CD4-positive, alpha-beta T cell treated with Interleukin-6 at 100 ng/mL for 8 hours (primary cell): Measurements from ENCODE around the gene SNURF.
"Not testable (repeated sequence)": the region's sequence is repeated elsewhere in the genome, so short reads cannot be mapped to it uniquely, and the experiment has no call there.

Source experiments
- DNase-seq: peaks from one replicate; pipeline ENCODE4 v3.0.0-alpha.2; 2020; ENCODE audit warnings: mixed read lengths, low spot score

The SNURF gene

GRCh38 chr15:24971052-24971451 is 16.3 kb downstream of the SNURF start:
- no peak for DNase-seq

GRCh38 chr15:24971772-24972171 is 17.0 kb downstream of the SNURF start:
- no peak for DNase-seq

GRCh38 chr15:24972707-24973106 is 17.9 kb downstream of the SNURF start:
- DNase-seq, result not testable (repeated sequence)

DNA sequence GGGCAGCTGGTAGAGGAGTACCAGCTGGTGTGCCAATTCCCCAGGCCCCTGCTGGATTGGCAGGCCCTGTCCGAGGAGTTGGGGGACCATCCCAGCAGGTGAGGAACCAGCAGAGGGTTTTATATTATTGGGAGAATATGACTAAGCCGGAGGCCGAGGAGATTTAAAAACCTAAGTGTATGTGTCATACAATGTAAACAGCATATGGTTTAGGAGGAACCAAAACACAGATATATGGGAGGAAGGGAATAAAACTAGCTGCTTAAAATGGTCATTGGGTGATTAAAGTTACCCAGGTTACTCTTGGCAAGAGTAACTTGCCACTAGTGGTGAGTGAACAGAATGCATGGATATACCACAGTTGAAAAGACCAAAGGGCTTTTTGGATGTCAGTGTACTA is 22.1 kb downstream of the SNURF start:
- no peak for DNase-seq

- no peak for DNase-seq
Observed at GRCh38 chr15:24977686-24978085, 22.9 kb downstream of the SNURF start.

DNA sequence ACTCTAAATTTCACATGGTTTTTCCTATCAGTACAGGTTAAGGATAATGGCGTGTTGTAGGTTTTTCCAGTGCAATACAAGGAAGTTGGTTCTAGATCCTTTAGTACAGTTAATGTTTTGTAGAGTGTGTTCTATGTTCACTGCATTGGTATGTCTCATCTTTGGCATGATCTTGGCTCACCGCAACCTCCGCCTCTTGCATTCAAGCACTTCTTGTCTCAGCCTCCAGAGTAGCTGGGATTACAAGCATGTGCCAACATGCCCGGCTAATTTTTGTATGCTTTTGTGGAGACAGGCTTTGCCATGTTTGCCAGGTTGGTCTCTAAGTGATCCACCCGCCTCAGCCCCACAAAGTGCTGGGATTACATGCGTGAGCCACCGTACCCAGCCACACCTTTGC is 30.4 kb downstream of the SNURF start:
- DNase-seq, result no peak

DNA sequence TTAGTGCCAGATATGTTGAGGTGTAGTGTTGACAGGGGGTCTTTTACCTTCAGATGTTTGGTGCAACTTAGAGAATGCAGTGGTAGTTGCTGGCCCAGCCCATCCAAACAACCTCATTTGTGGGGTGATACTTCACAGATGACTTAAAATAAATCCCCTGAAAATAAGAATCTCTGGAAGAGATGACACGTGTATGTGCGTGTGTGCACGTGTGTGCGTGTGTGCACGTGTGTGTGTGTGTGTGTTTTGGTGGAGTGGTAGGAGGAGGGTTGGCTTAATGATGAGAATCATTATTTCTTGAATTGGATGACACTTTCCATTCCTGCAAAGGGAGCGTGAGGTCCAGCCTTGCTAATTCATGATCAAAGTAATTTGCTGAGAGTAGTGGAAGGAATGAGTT is 31.9 kb downstream of the SNURF start:
- DNase-seq, result no peak
